Bronchial smooth muscle cell (primary cell): ENCODE measurements around the gene MARK2. TPM values are rescaled to one million over a fixed set of nuclear protein-coding genes. Genes with fewer than 3 reads are reported as not detected.

Experiments
- total RNA-seq: library from RNA; depleted of rRNA; stranded (reverse); fragments of >200 nt; gene quantifications from 2 replicates; pipeline ENCODE4 v1.2.1, GENCODE V29; 2014

The MARK2 gene
- total RNA-seq, result 5.1 and 5.2 TPM in 2 replicates

GRCh38 chr11:63838678-63839507 is at the start of gene MARK2:
MARK2 (plus strand) TSS chr11:63839110; CDS start chr11:63839507, 397 bp downstream.

GRCh38 chr11:63813035-63813562 is 25.8 kb upstream of the MARK2 start, which contains the start of gene SPINDOC:
SPINDOC (plus strand) TSS chr11:63813456; CDS start chr11:63813687, 231 bp downstream.

GRCh38 chr11:63916837-63917691 is 78.2 kb downstream of the MARK2 start, which contains the start of gene RCOR2:
RCOR2 (minus strand) TSS chr11:63917164; CDS start chr11:63916456, 708 bp downstream.

GRCh38 chr11:63938479-63939396 is 99.8 kb downstream of the MARK2 start, which contains the start of gene NAA40:
NAA40 (plus strand) TSS chr11:63939002; CDS start chr11:63939097, 95 bp downstream.

Other genes with a start within 250 kb of the MARK2 start
- gene PLAAT3, start 224.7 kb upstream of the MARK2 start, total RNA-seq, result 7.4 and 30.5 TPM in 2 replicates
- 83.2 and 133 TPM in 2 replicates for gene ATL3, start 167.7 kb upstream of the MARK2 start, total RNA-seq
- 32.5 and 41.6 TPM in 2 replicates for gene RTN3, start 157.6 kb upstream of the MARK2 start, total RNA-seq
- 17.3 and 28.0 TPM in 2 replicates for gene ZFTA, start 70.3 kb upstream of the MARK2 start, total RNA-seq
- 6.3 and 6.8 TPM in 2 replicates for gene SPINDOC, start 25.7 kb upstream of the MARK2 start, total RNA-seq
- gene RCOR2, start 78.1 kb downstream of the MARK2 start, total RNA-seq, result 3.5 and 4.9 TPM in 2 replicates
- 7.4 and 8.6 TPM in 2 replicates for gene NAA40, start 99.9 kb downstream of the MARK2 start, total RNA-seq
- 313 and 411 TPM in 2 replicates for gene COX8A, start 135.5 kb downstream of the MARK2 start, total RNA-seq
- 44.6 and 45.5 TPM in 2 replicates for gene OTUB1, start 147.3 kb downstream of the MARK2 start, total RNA-seq
- 0.09 and 0.16 TPM in 2 replicates for gene FLRT1, start 196.8 kb downstream of the MARK2 start, total RNA-seq